HCT116 (cell line): ENCODE results near the gene PDE1C. TPM values are rescaled to one million over a fixed set of nuclear protein-coding genes. Genes with fewer than 3 reads are reported as not detected.

Source experiments
- ATAC-seq: fragments of 200-7000 bp; cut with Tn5 transposase; 2 replicates; pipeline ENCODE4 v1.9.1; 2020; ENCODE audit warnings: mild to moderate bottlenecking, moderate library complexity
- BruUV-seq: library from RNA; stranded (reverse); fragments of 400-500 nt; replicated peaks from 2 replicates; lab custom pipeline; 2021; lab: Mats Ljungman, UMichigan
- CTCF ChIA-PET: fragments of 300-600 bp; sonication (Branson Sonifier 250); formaldehyde crosslinking; loops from one replicate; lab custom pipeline; 2021; ENCODE audit warnings: antibody characterized with exemption; lab: Charles Lee
- POLR2A ChIA-PET: fragments of 300-600, 350-600 bp; sonication (Branson Sonifier 250); formaldehyde crosslinking; loops from one replicate; lab custom pipeline; 2021; ENCODE audit warnings: antibody characterized with exemption; lab: Charles Lee
- RAD21 ChIA-PET, 2 experiments: fragments of 300-600 bp; sonication (Branson Sonifier 250); formaldehyde crosslinking; loops; one replicate each; lab custom pipeline; 2023; ENCODE audit warnings: low total read pairs in 2 of 2; ENCODE audit not compliant: uncharacterized antibody in 2 of 2, unreplicated experiment in 2 of 2, low non-redundant PET in 1 of 2; lab: Charles Lee
- DNase-seq: peaks from one replicate; pipeline ENCODE4 v3.0.0-alpha.2; 2010; ENCODE audit warnings: low read depth, low spot score
- H2AFZ ChIP-seq: fragments of 200-600 bp; shearing (Covaris generic), sonication (generic); 2 replicates; pipeline ENCODE4 v1.6.1; 2017; ENCODE audit warnings: low read depth, mixed run types, mixed read lengths, antibody characterized with exemption, low read length; ENCODE audit not compliant: poor library complexity, severe bottlenecking
- H3K27ac ChIP-seq: 2 replicates; pipeline ENCODE4 v1.5.1; 2012; ENCODE audit warnings: low read depth, low read length
- H3K27me3 ChIP-seq: fragments of 200-600 bp; sonication (generic); 2 replicates; pipeline ENCODE4 v1.6.1; 2016; ENCODE audit warnings: mixed run types, low read length, mixed read lengths; ENCODE audit not compliant: insufficient read depth
- H3K36me3 ChIP-seq, 2 experiments: fragments of 200-500 bp in 1 of 2; fragments of 200-600 bp in 1 of 2; sonication (Bioruptor generic) in 1 of 2; sonication (generic) in 1 of 2; 2 replicates each; pipeline versions ENCODE4 v1.5.1 to v1.6.1; 2014 to 2016; ENCODE audit warnings: low read length in 2 of 2, inconsistent platforms in 1 of 2, mixed read lengths in 1 of 2, mixed run types in 1 of 2; ENCODE audit not compliant: insufficient read depth in 2 of 2, control insufficient read depth in 1 of 2
- H3K4me1 ChIP-seq, 2 experiments: fragments of 200-600 bp in 1 of 2; sonication (generic) in 1 of 2; 2 replicates each; pipeline versions ENCODE4 v1.5.1 to v1.6.1; 2012 to 2017; ENCODE audit warnings: low read length in 2 of 2, inconsistent platforms in 1 of 2, mild to moderate bottlenecking in 1 of 2, mixed read lengths in 1 of 2, mixed run types in 1 of 2, moderate library complexity in 1 of 2; ENCODE audit not compliant: insufficient read depth in 2 of 2, control insufficient read depth in 1 of 2
- H3K4me2 ChIP-seq: fragments of 200-600 bp; sonication (generic); 2 replicates; pipeline ENCODE4 v1.6.1; 2017; ENCODE audit warnings: mixed run types, low read length, mixed read lengths
- H3K4me3 ChIP-seq, 2 experiments: fragments of 200-600 bp in 1 of 2; sonication (generic) in 1 of 2; replicated peaks in 1 of 2; 2 replicates each; pipeline ENCODE4 v1.5.1; 2011 to 2016; ENCODE audit warnings: low read length in 2 of 2, control low read depth in 1 of 2, low read depth in 1 of 2, mild to moderate bottlenecking in 1 of 2, mixed read lengths in 1 of 2, mixed run types in 1 of 2
- H3K79me2 ChIP-seq: fragments of 200-600 bp; sonication (generic); 2 replicates; pipeline ENCODE4 v1.6.1; 2017; ENCODE audit warnings: mild to moderate bottlenecking, mixed run types, low read length, moderate library complexity, mixed read lengths; ENCODE audit not compliant: insufficient read depth
- H3K9ac ChIP-seq: fragments of 200-600 bp; sonication (generic); 2 replicates; pipeline ENCODE4 v1.6.1; 2016; ENCODE audit warnings: low read length, mixed read lengths
- H3K9me2 ChIP-seq: fragments of 200-600 bp; sonication (generic), shearing (Covaris generic); 2 replicates; pipeline ENCODE4 v1.6.1; 2017; ENCODE audit warnings: mixed run types, mild to moderate bottlenecking, moderate library complexity; ENCODE audit not compliant: insufficient read depth
- H3K9me3 ChIP-seq, 2 experiments: fragments of 200-500 bp in 1 of 2; fragments of 200-600 bp in 1 of 2; sonication (Bioruptor generic) in 1 of 2; sonication (generic) in 1 of 2; 2 replicates each; pipeline ENCODE4 v1.6.1; 2014 to 2017; ENCODE audit warnings: low read length in 2 of 2, mixed read lengths in 2 of 2, inconsistent platforms in 1 of 2, low read depth in 1 of 2, mild to moderate bottlenecking in 1 of 2, mixed run types in 1 of 2, moderate library complexity in 1 of 2; ENCODE audit not compliant: control insufficient read depth in 1 of 2, insufficient read depth in 1 of 2
- H4K20me1 ChIP-seq: fragments of 200-600 bp; sonication (generic), shearing (Covaris generic); 2 replicates; pipeline ENCODE4 v1.6.1; 2017; ENCODE audit warnings: mixed run types, mild to moderate bottlenecking, moderate library complexity; ENCODE audit not compliant: insufficient read depth
- CTCF ChIP-seq, 3 experiments: fragments of 200-600 bp in 1 of 3; sonication (generic) in 1 of 3; IDR thresholded peaks in 2 of 3; conservative IDR thresholded peaks in 1 of 3; 2 replicates each; pipeline ENCODE4 v1.5.1; 2012 to 2017; ENCODE audit warnings: low read depth in 2 of 3, low read length in 2 of 3, antibody characterized with exemption in 1 of 3, borderline replicate concordance in 1 of 3, control low read depth in 1 of 3, mild to moderate bottlenecking in 1 of 3, mixed read lengths in 1 of 3, mixed run types in 1 of 3, moderate library complexity in 1 of 3; ENCODE audit not compliant: insufficient read depth in 1 of 3
- ELF1 ChIP-seq: IDR thresholded peaks from 2 replicates; pipeline ENCODE4 v1.6.1; 2012; ENCODE audit warnings: low read depth, borderline replicate concordance
- REST ChIP-seq: IDR thresholded peaks from 2 replicates; pipeline ENCODE4 v1.6.1; 2012; ENCODE audit warnings: low read depth
- SIN3A ChIP-seq: IDR thresholded peaks from 2 replicates; pipeline ENCODE4 v1.6.1; 2012; ENCODE audit warnings: low read depth
- SRF ChIP-seq: IDR thresholded peaks from 2 replicates; pipeline ENCODE4 v1.6.1; 2012; ENCODE audit warnings: low read depth
- intact Hi-C: fragments of 100-400 bp; cut with micrococcal nuclease; formaldehyde crosslinking; loops from 2 replicates; pipeline ENCODE4 v1.10.0; 2022
- total RNA-seq: library from RNA; stranded (reverse); gene quantifications from one replicate; pipeline ENCODE4 v1.2.1, GENCODE V29; 2021; ENCODE audit not compliant: unreplicated experiment

Gene PDE1C
- total RNA-seq, 1 experiment from 2014 or later = 0.17 TPM

DNA sequence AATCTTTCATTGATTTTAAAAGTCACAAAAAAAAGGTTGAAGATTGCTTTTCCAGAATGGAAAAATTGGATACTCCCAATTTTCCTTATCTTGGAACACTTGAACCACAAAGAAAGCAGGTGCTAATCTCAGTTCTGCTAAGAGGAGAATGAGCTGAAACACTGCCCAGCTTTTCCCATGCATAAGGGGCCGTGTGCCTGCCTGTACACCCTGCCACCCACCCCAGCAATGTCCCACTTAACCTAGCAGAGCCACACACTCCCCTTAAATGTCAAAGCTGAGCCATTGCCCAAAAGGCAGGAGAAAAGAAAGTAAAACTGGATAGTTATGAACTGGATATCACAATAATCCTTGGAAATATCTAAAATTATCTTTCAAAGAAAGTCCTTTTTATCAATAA lies 13.4 kb downstream of the PDE1C start:
- CTCF ChIA-PET = no interaction called here
- TF ChIP-seq SIN3A (no peak), SRF (no peak), ELF1 (no peak), CTCF (IDR thresholded peaks at IDR 0.05 in 2 of 3, conservative IDR thresholded peaks at IDR 0.05 in 1 of 3; ENCODE audit: borderline replicate concordance in 1 of 3, insufficient read depth in 1 of 3, low read depth in 2 of 3, low read length in 2 of 3) (no peak), REST (no peak)
- H3K27me3 ChIP-seq = peaks cover 4% of the 10 kb centered on the region

More for the DNA sequence above, 13.4 kb downstream of the PDE1C start:
- intact Hi-C loops = no loop called here
- Histone ChIP-seq H3K4me1 (no peaks in the 10 kb centered on the region), H3K36me3 (no peaks in the 10 kb centered on the region), H2AFZ (no peak overlapping the region), H3K4me3 (no peak overlapping the region), H3K9me3 (no peaks in the 10 kb centered on the region), H3K9me2 (no peaks in the 10 kb centered on the region), H4K20me1 (no peaks in the 10 kb centered on the region), H3K9ac (no peak overlapping the region), H3K4me2 (no peak overlapping the region), H3K79me2 (no peaks in the 10 kb centered on the region), H3K27ac (no peak overlapping the region)
- ATAC-seq (no peak), DNase-seq (no peak)
- ChIA-PET POLR2A (no interaction called here), RAD21 (no interaction called here)
- BruUV-seq = no TSS peak
